ENCODE measurements around the gene PRKAG2. TPM values are rescaled to one million over a fixed set of nuclear protein-coding genes. Genes with fewer than 3 reads are reported as not detected.
"Not testable (repeated sequence)": the region's sequence is repeated elsewhere in the genome, so short reads cannot be mapped to it uniquely, and the experiment has no call there.

Gene PRKAG2
- total RNA-seq, 2 donors from 2014 or later, result 21.6 to 31.7 TPM

GRCh38 chr7:151847681-151848081, 29.2 kb downstream of the PRKAG2 start:
- no peak overlapping the region for H3K4me3 Mint-ChIP-seq
- H3K27me3 Mint-ChIP-seq, result no peaks in the 10 kb centered on the region
- no peaks in the 10 kb centered on the region for H3K9me3 Mint-ChIP-seq
- no peaks in the 10 kb centered on the region for H3K36me3 Mint-ChIP-seq (ENCODE audit: low read depth)
- peak overlapping the region; percentile 25 for H3K27ac Mint-ChIP-seq
- ATAC-seq (replicated peaks), result no peak
- H3K4me1 Mint-ChIP-seq, result peaks cover 11% of the 10 kb centered on the region

GRCh38 chr7:151847136-151847535, 29.8 kb downstream of the PRKAG2 start:
- ATAC-seq (replicated peaks), result no peak
- Mint-ChIP-seq H3K4me3 (no peak overlapping the region), H3K36me3 (ENCODE audit: low read depth) (no peaks in the 10 kb centered on the region), H3K9me3 (no peaks in the 10 kb centered on the region), H3K4me1 (peaks cover 11% of the 10 kb centered on the region), H3K27ac (peak overlapping the region; percentile 25), H3K27me3 (no peaks in the 10 kb centered on the region)

GRCh38 chr7:151845412-151846205, 31.3 kb downstream of the PRKAG2 start:
- no peaks in the 10 kb centered on the region for H3K27me3 Mint-ChIP-seq
- no peak overlapping the region for H3K4me3 Mint-ChIP-seq
- no peaks in the 10 kb centered on the region for H3K36me3 Mint-ChIP-seq (ENCODE audit: low read depth)
- H3K27ac Mint-ChIP-seq, result peak overlapping the region; percentile 58
- H3K9me3 Mint-ChIP-seq, result no peaks in the 10 kb centered on the region
- no peak for ATAC-seq (replicated peaks)
- H3K4me1 Mint-ChIP-seq, result no peaks in the 10 kb centered on the region

GRCh38 chr7:151844825-151845200, 32.1 kb downstream of the PRKAG2 start:
- ATAC-seq (replicated peaks), result no peak
- H3K36me3 Mint-ChIP-seq (ENCODE audit: low read depth), result no peaks in the 10 kb centered on the region
- no peaks in the 10 kb centered on the region for H3K27me3 Mint-ChIP-seq
- H3K4me1 Mint-ChIP-seq, result peaks cover 2% of the 10 kb centered on the region
- H3K27ac Mint-ChIP-seq, result peak overlapping the region; percentile 58
- H3K4me3 Mint-ChIP-seq, result no peak overlapping the region
- H3K9me3 Mint-ChIP-seq, result no peaks in the 10 kb centered on the region

GRCh38 chr7:151844071-151844824, 32.7 kb downstream of the PRKAG2 start:
- peak overlapping the region; percentile 70 for H3K27ac Mint-ChIP-seq
- ATAC-seq (replicated peaks), result peak; percentile 82
- no peaks in the 10 kb centered on the region for H3K27me3 Mint-ChIP-seq
- no peaks in the 10 kb centered on the region for H3K9me3 Mint-ChIP-seq
- H3K4me3 Mint-ChIP-seq, result no peak overlapping the region
- H3K4me1 Mint-ChIP-seq, result peaks cover 7% of the 10 kb centered on the region
- no peaks in the 10 kb centered on the region for H3K36me3 Mint-ChIP-seq (ENCODE audit: low read depth)

- no peak overlapping the region for H3K4me3 Mint-ChIP-seq
- H3K27ac Mint-ChIP-seq, result no peak overlapping the region
- no peaks in the 10 kb centered on the region for H3K9me3 Mint-ChIP-seq
- no peaks in the 10 kb centered on the region for H3K36me3 Mint-ChIP-seq (ENCODE audit: low read depth)
- peaks cover 8% of the 10 kb centered on the region for H3K4me1 Mint-ChIP-seq
- ATAC-seq (replicated peaks), result no peak
- H3K27me3 Mint-ChIP-seq, result no peaks in the 10 kb centered on the region
Measured at GRCh38 chr7:151843181-151843580, 33.7 kb downstream of the PRKAG2 start.

GRCh38 chr7:151841395-151842051, 35.4 kb downstream of the PRKAG2 start:
- H3K27ac Mint-ChIP-seq; H3K9me3 Mint-ChIP-seq; H3K4me3 Mint-ChIP-seq; H3K27me3 Mint-ChIP-seq; H3K4me1 Mint-ChIP-seq; ATAC-seq (replicated peaks); H3K36me3 Mint-ChIP-seq (ENCODE audit: low read depth): not testable (repeated sequence)

- H3K27me3 Mint-ChIP-seq, result no peaks in the 10 kb centered on the region
- H3K4me1 Mint-ChIP-seq, result peaks cover 8% of the 10 kb centered on the region
- H3K27ac Mint-ChIP-seq, result no peak overlapping the region
- no peaks in the 10 kb centered on the region for H3K36me3 Mint-ChIP-seq (ENCODE audit: low read depth)
- peak overlapping the region; percentile 74 for H3K4me3 Mint-ChIP-seq
- H3K9me3 Mint-ChIP-seq, result no peaks in the 10 kb centered on the region
- ATAC-seq (replicated peaks), result no peak
Measured at GRCh38 chr7:151840088-151840910, 36.6 kb downstream of the PRKAG2 start.

GRCh38 chr7:151839451-151839921, 37.4 kb downstream of the PRKAG2 start:
- peak overlapping the region; percentile 45 for H3K27ac Mint-ChIP-seq
- no peaks in the 10 kb centered on the region for H3K9me3 Mint-ChIP-seq
- peak overlapping the region; percentile 74 for H3K4me3 Mint-ChIP-seq
- H3K27me3 Mint-ChIP-seq, result no peaks in the 10 kb centered on the region
- peaks cover 8% of the 10 kb centered on the region for H3K4me1 Mint-ChIP-seq
- no peaks in the 10 kb centered on the region for H3K36me3 Mint-ChIP-seq (ENCODE audit: low read depth)
- ATAC-seq (replicated peaks), result peak; percentile 20

GRCh38 chr7:151838861-151839381, 38.0 kb downstream of the PRKAG2 start:
- ATAC-seq (replicated peaks), result peak; percentile 83
- Mint-ChIP-seq H3K9me3 (no peaks in the 10 kb centered on the region), H3K27me3 (no peaks in the 10 kb centered on the region), H3K27ac (peak overlapping the region; percentile 45), H3K4me3 (peak overlapping the region; percentile 74), H3K36me3 (ENCODE audit: low read depth) (no peaks in the 10 kb centered on the region), H3K4me1 (peaks cover 8% of the 10 kb centered on the region)

GRCh38 chr7:151838072-151838471, 38.8 kb downstream of the PRKAG2 start:
- no peak for ATAC-seq (replicated peaks)
- Mint-ChIP-seq H3K4me3 (peak overlapping the region; percentile 74), H3K27me3 (no peaks in the 10 kb centered on the region), H3K9me3 (no peaks in the 10 kb centered on the region), H3K27ac (peak overlapping the region; percentile 44), H3K4me1 (peaks cover 10% of the 10 kb centered on the region), H3K36me3 (ENCODE audit: low read depth) (no peaks in the 10 kb centered on the region)

GRCh38 chr7:151837285-151838042, 39.5 kb downstream of the PRKAG2 start:
- ATAC-seq (replicated peaks), result no peak

GRCh38 chr7:151836927-151837205, 40.0 kb downstream of the PRKAG2 start:
- Mint-ChIP-seq H3K4me3 (no peak overlapping the region), H3K4me1 (peaks cover 14% of the 10 kb centered on the region), H3K27me3 (no peaks in the 10 kb centered on the region), H3K27ac (no peak overlapping the region), H3K36me3 (ENCODE audit: low read depth) (no peaks in the 10 kb centered on the region), H3K9me3 (no peaks in the 10 kb centered on the region)
- ATAC-seq (replicated peaks), result no peak

More at GRCh38 chr7:151837285-151838042, 39.5 kb downstream of the PRKAG2 start:
- no peaks in the 10 kb centered on the region for H3K27me3 Mint-ChIP-seq
- no peaks in the 10 kb centered on the region for H3K36me3 Mint-ChIP-seq (ENCODE audit: low read depth)
- H3K27ac Mint-ChIP-seq, result no peak overlapping the region
- no peaks in the 10 kb centered on the region for H3K9me3 Mint-ChIP-seq
- no peak overlapping the region for H3K4me3 Mint-ChIP-seq
- H3K4me1 Mint-ChIP-seq, result peaks cover 14% of the 10 kb centered on the region
